GM08714 (cell line): ENCODE measurements around the gene ASTN2.

Source experiments
- H3K4me3 ChIP-seq: fragments of 200-500 bp; sonication (Bioruptor generic); 2 replicates; pipeline ENCODE4 v1.5.1; 2014; ENCODE audit warnings: mild to moderate bottlenecking, low read length, inconsistent platforms
- ZNF274 ChIP-seq: IDR thresholded peaks from 2 replicates; pipeline ENCODE4 v1.6.1; 2012; ENCODE audit warnings: mild to moderate bottlenecking, low read depth, low read length

Gene ASTN2

GRCh38 chr9:116877072-116877471 lies 537.8 kb downstream of the ASTN2 start:
- no peak overlapping the region for H3K4me3 ChIP-seq
- TF ChIP-seq ZNF274: no peak

- H3K4me3 ChIP-seq: no peak overlapping the region
These were observed 539.3 kb downstream of the ASTN2 start for GRCh38 chr9:116875576-116875975.

GRCh38 chr9:116873937-116874914 lies 540.6 kb downstream of the ASTN2 start:
- no peak for TF ChIP-seq ZNF274
- no peak overlapping the region for H3K4me3 ChIP-seq

More at GRCh38 chr9:116875576-116875975, 539.3 kb downstream of the ASTN2 start:
- TF ChIP-seq ZNF274: no peak

- TF ChIP-seq ZNF274: no peak
- no peak overlapping the region for H3K4me3 ChIP-seq
These were observed 541.4 kb downstream of the ASTN2 start for GRCh38 chr9:116873491-116873890.

- no peak for TF ChIP-seq ZNF274
These were observed 544.3 kb downstream of the ASTN2 start for GRCh38 chr9:116870566-116870965.

GRCh38 chr9:116868201-116868600 lies 546.7 kb downstream of the ASTN2 start:
- TF ChIP-seq ZNF274: no peak
- H3K4me3 ChIP-seq: no peak overlapping the region

More at GRCh38 chr9:116870566-116870965, 544.3 kb downstream of the ASTN2 start:
- H3K4me3 ChIP-seq: no peak overlapping the region

GRCh38 chr9:116861321-116861720 lies 553.5 kb downstream of the ASTN2 start:
- no peak overlapping the region for H3K4me3 ChIP-seq
- TF ChIP-seq ZNF274: no peak

GRCh38 chr9:116860509-116861120 lies 554.2 kb downstream of the ASTN2 start:
- no peak for TF ChIP-seq ZNF274
- H3K4me3 ChIP-seq: no peak overlapping the region

- TF ChIP-seq ZNF274: no peak
- H3K4me3 ChIP-seq: no peak overlapping the region
These were observed 555.1 kb downstream of the ASTN2 start for GRCh38 chr9:116859763-116860162.

GRCh38 chr9:116857321-116857720 lies 557.5 kb downstream of the ASTN2 start:
- no peak for TF ChIP-seq ZNF274
- no peak overlapping the region for H3K4me3 ChIP-seq

GRCh38 chr9:116855881-116856662 lies 558.8 kb downstream of the ASTN2 start:
- H3K4me3 ChIP-seq: no peak overlapping the region
- no peak for TF ChIP-seq ZNF274

GRCh38 chr9:116849721-116850120 lies 565.1 kb downstream of the ASTN2 start:
- TF ChIP-seq ZNF274: no peak

GRCh38 chr9:116844621-116845020 lies 570.2 kb downstream of the ASTN2 start:
- no peak overlapping the region for H3K4me3 ChIP-seq
- no peak for TF ChIP-seq ZNF274

More at GRCh38 chr9:116849721-116850120, 565.1 kb downstream of the ASTN2 start:
- no peak overlapping the region for H3K4me3 ChIP-seq
